GM23248 (cell line): ENCODE data around the gene PSMC3IP. TPM values are rescaled to one million over a fixed set of nuclear protein-coding genes. Genes with fewer than 3 reads are reported as not detected.

Experiments used
- DNase-seq: peaks from one replicate; pipeline ENCODE4 v3.0.0-alpha.2; 2015
- H2AFZ ChIP-seq: fragments of 200-600 bp; sonication (generic); 2 replicates; pipeline ENCODE4 v1.6.1; 2016; ENCODE audit warnings: antibody characterized with exemption
- H3F3A ChIP-seq: fragments of 200-600 bp; sonication (generic); 2 replicates; pipeline ENCODE4 v1.6.1; 2016; ENCODE audit warnings: mild to moderate bottlenecking, antibody characterized with exemption, mixed run types; ENCODE audit not compliant: insufficient read depth
- H3K27ac ChIP-seq: fragments of 200-600 bp; sonication (generic); 2 replicates; pipeline ENCODE4 v1.5.1; 2016; ENCODE audit warnings: mild to moderate bottlenecking
- H3K27me3 ChIP-seq: fragments of 200-600 bp; sonication (generic); replicated peaks from 2 replicates; pipeline ENCODE4 v1.6.1; 2016; ENCODE audit warnings: mild to moderate bottlenecking; ENCODE audit not compliant: insufficient read depth
- H3K36me3 ChIP-seq: fragments of 200-600 bp; sonication (generic); 2 replicates; pipeline ENCODE4 v1.6.1; 2016; ENCODE audit warnings: low read depth, mild to moderate bottlenecking
- H3K4me1 ChIP-seq: fragments of 200-600 bp; sonication (generic); 2 replicates; pipeline ENCODE4 v1.6.1; 2016; ENCODE audit warnings: mild to moderate bottlenecking; ENCODE audit not compliant: insufficient read depth
- H3K4me2 ChIP-seq: fragments of 200-600 bp; sonication (generic); one replicate; pipeline ENCODE4 v1.6.1; 2016; ENCODE audit warnings: mild to moderate bottlenecking; ENCODE audit not compliant: unreplicated experiment
- H3K4me3 ChIP-seq: fragments of 200-600 bp; sonication (generic); 2 replicates; pipeline ENCODE4 v1.5.1; 2016; ENCODE audit warnings: mild to moderate bottlenecking
- H3K79me2 ChIP-seq: fragments of 200-600 bp; sonication (generic); 2 replicates; pipeline ENCODE4 v1.6.1; 2016; ENCODE audit warnings: mild to moderate bottlenecking; ENCODE audit not compliant: insufficient read depth
- H3K9ac ChIP-seq: fragments of 200-600 bp; sonication (generic); 2 replicates; pipeline ENCODE4 v1.6.1; 2016; ENCODE audit warnings: mild to moderate bottlenecking
- H3K9me2 ChIP-seq: fragments of 200-600 bp; sonication (generic); 2 replicates; pipeline ENCODE4 v1.6.1; 2016; ENCODE audit warnings: mixed run types, mild to moderate bottlenecking, moderate library complexity; ENCODE audit not compliant: insufficient read depth
- H3K9me3 ChIP-seq: fragments of 200-600 bp; sonication (generic); one replicate; pipeline ENCODE4 v1.6.1; 2017; ENCODE audit warnings: low read depth
- H4K20me1 ChIP-seq: fragments of 200-600 bp; sonication (generic); 2 replicates; pipeline ENCODE4 v1.6.0; 2016; ENCODE audit not compliant: insufficient read depth
- EZH2 ChIP-seq: fragments of 200-600 bp; sonication (generic); IDR thresholded peaks from 2 replicates; pipeline ENCODE4 v1.6.1; 2018; ENCODE audit warnings: antibody characterized with exemption, mild to moderate bottlenecking; ENCODE audit not compliant: insufficient read depth, poor library complexity, severe bottlenecking
- EZH2phosphoT487 ChIP-seq: fragments of 200-600 bp; sonication (generic); IDR thresholded peaks from 2 replicates; pipeline ENCODE4 v1.6.1; 2018; ENCODE audit warnings: antibody characterized with exemption, moderate library complexity, mild to moderate bottlenecking, low read depth; ENCODE audit not compliant: insufficient read depth
- WGBS, 2 experiments: methylation state at CpG; one replicate each; pipeline ENCODE4 v1.1.6; 2015 to 2017; ENCODE audit warnings: low lambda C conversion rate in 2 of 2, low coverage in 1 of 2; ENCODE audit errors: missing lambda C conversion rate in 2 of 2; 5-methylcytosine and 5-hydroxymethylcytosine counted together
- in situ Hi-C: fragments of 300-500 bp; cut with MboI; formaldehyde crosslinking; loops from 2 replicates; pipeline ENCODE4 v1.15.0; 2020
- polyA plus RNA-seq: library from polyadenylated mRNA; unstranded; fragments of >200 nt; fragmentation: Nextera tagmentation; extraction: Ambion mirVana; gene quantifications from 2 replicates; pipeline ENCODE4 v1.2.1, GENCODE V29; 2016
- total RNA-seq: library from RNA; depleted of rRNA; stranded (reverse); fragments of >200 nt; shearing (Covaris generic); gene quantifications from 2 replicates; pipeline ENCODE4 v1.2.3, GENCODE V29; 2014

Gene PSMC3IP
- total and polyA plus RNA-seq, 2 experiments from 2014 or later: 8.9 to 12.0 TPM

DNA sequence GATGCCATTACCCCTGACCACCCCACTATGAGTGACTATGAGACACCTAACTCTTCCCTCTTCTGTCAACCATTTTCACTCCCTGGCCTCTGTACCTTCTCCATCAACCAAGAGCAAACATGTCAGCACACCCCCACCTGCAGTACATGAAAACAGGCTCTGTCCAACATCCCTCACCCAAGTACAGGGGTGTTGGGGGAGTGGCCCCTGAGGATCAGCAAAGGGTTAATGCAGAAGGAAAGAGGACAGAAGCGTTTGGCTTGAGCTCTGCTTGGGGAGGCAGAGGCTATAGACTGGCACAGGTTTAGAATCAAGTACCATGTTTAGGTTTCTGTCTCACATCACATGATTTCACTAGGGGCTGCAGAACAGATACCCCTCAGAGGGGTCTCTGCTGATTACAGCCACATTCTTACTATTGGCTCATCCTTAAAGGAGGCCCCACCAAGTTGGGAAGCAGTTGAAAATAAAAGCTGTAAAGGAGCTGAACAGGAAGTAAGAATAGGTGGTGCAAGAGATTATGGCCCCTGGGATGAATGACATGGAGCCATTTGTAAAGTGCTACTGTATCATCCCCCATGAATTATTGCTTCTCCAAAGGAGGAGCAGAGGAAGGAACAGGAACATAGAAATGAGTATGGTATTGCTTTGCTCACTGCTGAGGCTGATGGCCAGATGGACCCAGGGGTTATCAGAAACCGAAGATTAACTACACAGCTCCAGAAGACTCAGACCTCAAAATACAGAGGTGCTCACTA, 2.4 kb upstream of the PSMC3IP start:
- WGBS, 2 experiments: 51 to 53% methylated on average over 2 of the region's 2 CpGs
- in situ Hi-C loops: no loop called here
- Histone ChIP-seq H3K27ac (no peak overlapping the region), H3F3A (peaks cover 29% of the 10 kb centered on the region), H4K20me1 (no peaks in the 10 kb centered on the region), H3K9me3 (no peaks in the 10 kb centered on the region), H2AFZ (no peak overlapping the region), H3K4me3 (no peak overlapping the region), H3K79me2 (peaks cover 37% of the 10 kb centered on the region), H3K27me3 (no peaks in the 10 kb centered on the region), H3K36me3 (peaks cover 24% of the 10 kb centered on the region), H3K4me2 (no peak overlapping the region), H3K9ac (no peak overlapping the region), H3K4me1 (peaks cover 14% of the 10 kb centered on the region; the same call in 1 of the 2 replicates), H3K9me2 (no peaks in the 10 kb centered on the region)
- TF ChIP-seq EZH2phosphoT487 (no peak), EZH2 (no peak)
- DNase-seq: no peak

DNA sequence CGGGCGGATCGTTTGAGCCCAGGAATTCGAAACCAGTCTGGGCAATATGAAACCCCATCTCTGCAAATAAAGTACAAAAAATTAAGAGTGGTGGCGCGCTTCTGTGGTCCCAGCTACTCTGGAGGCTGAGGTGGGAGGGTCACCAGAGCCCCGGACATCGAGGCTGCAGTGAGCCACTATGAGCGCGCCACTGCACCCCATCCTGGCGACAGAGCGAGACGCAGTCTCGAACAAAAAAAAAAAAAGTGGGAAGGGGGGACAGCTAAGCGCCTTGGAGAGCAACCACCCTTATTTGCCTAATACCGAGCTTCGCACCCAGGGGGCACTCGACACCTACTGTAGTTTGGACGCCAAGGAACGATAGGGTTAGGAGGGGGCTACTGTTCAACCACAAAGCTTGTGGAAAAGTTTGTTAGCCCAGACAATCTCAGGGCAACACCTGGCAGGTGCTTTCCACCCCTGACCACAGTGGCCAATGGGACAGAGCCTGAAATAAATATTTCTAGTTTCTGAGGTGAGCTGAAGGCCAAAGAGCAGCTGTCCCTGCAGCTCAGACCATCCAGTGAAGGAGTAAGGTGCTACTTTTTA, 847 bp upstream of the PSMC3IP start:
- Histone ChIP-seq H3K9ac (peak overlapping the region; percentile 93), H2AFZ (peak overlapping the region; percentile 90), H3K4me3 (peak overlapping the region; percentile 95), H4K20me1 (no peaks in the 10 kb centered on the region), H3K4me2 (peak overlapping the region; percentile 97), H3F3A (peaks cover 43% of the 10 kb centered on the region), H3K4me1 (peaks cover 14% of the 10 kb centered on the region; the same call in 1 of the 2 replicates), H3K9me2 (no peaks in the 10 kb centered on the region), H3K79me2 (peaks cover 50% of the 10 kb centered on the region), H3K36me3 (peaks cover 17% of the 10 kb centered on the region), H3K27ac (peak overlapping the region; percentile 86), H3K27me3 (no peaks in the 10 kb centered on the region), H3K9me3 (no peaks in the 10 kb centered on the region)
- WGBS, 2 experiments: 1 to 2% methylated on average over 20 of the region's 20 CpGs
- DNase-seq: peak; percentile 82
- TF ChIP-seq EZH2: no peak
- in situ Hi-C loops: no loop called here

DNA sequence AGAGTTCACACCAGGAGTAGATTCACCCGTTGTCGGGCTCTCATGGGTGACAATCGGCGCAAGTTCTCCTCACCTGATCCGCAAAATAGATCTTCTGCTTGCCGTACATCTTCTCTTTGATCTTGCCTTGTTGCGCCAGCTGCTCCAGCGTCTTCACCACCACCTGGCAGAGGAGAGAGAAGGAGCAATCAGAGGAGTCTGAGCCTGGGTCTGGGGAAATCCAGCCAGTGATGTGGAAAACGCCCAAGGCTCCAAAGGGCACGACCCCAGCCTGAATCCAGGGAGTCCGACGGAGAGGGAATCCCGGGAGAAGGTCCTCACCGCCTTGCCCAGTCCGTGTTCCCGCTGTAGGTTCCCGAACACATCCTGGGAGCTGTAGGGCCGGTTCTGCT, 393 bp downstream of the PSMC3IP start:
- H3K9ac ChIP-seq: peak overlapping the region; percentile 93
- H3K4me1 ChIP-seq: peaks cover 14% of the 10 kb centered on the region; the same call in 1 of the 2 replicates
- peaks cover 16% of the 10 kb centered on the region for H3K36me3 ChIP-seq
- in situ Hi-C loops: no loop called here
- WGBS, 2 experiments: 1 to 2% methylated on average over 18 of the region's 18 CpGs
- H3K9me2 ChIP-seq: no peaks in the 10 kb centered on the region
- peak overlapping the region; percentile 34 for H3K27ac ChIP-seq
- no peak for DNase-seq
- H3K9me3 ChIP-seq: no peaks in the 10 kb centered on the region
- peaks cover 61% of the 10 kb centered on the region for H3K79me2 ChIP-seq
- H4K20me1 ChIP-seq: no peaks in the 10 kb centered on the region
- H3K4me3 ChIP-seq: peak overlapping the region; percentile 95
- H3K27me3 ChIP-seq: no peaks in the 10 kb centered on the region
- H2AFZ ChIP-seq: peak overlapping the region; percentile 35; the same call in 1 of the 2 replicates
- peaks cover 51% of the 10 kb centered on the region for H3F3A ChIP-seq
- TF ChIP-seq EZH2: no peak
- no peak for TF ChIP-seq EZH2phosphoT487
- peak overlapping the region; percentile 97 for H3K4me2 ChIP-seq

DNA sequence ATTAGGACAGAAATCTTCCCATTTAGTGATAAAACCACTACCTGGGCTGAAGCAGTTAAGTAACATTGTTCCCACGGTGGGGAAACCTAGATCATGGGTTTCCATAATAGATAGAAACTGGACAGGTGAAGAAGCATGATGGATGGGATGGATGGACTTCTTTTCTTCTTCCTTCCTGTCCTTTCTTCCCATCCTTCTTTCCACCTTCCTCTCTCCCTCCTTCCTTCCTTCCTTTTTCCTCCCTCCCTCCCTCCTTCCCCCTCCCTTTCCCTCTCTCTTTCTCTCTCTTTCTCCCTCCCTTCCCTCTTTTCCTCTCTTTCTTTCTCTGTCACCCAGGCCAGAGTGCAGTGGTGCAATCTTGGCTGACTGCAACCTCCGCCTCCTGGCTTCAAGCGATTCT, 3.1 kb downstream of the PSMC3IP start:
- Histone ChIP-seq H2AFZ (no peak overlapping the region), H3K9ac (no peak overlapping the region), H3K27ac (no peak overlapping the region), H3K36me3 (peaks cover 35% of the 10 kb centered on the region), H3K27me3 (no peaks in the 10 kb centered on the region), H3K79me2 (peaks cover 79% of the 10 kb centered on the region), H3K9me2 (no peaks in the 10 kb centered on the region), H3K4me1 (peaks cover 14% of the 10 kb centered on the region; the same call in 1 of the 2 replicates), H3K9me3 (no peaks in the 10 kb centered on the region), H3F3A (peaks cover 58% of the 10 kb centered on the region), H3K4me2 (no peak overlapping the region), H3K4me3 (no peak overlapping the region), H4K20me1 (no peaks in the 10 kb centered on the region)
- no peak for DNase-seq
- TF ChIP-seq EZH2: no peak
- TF ChIP-seq EZH2phosphoT487: no peak
- 78 to 92% methylated on average over 3 of the region's 3 CpGs for WGBS, 2 experiments
- in situ Hi-C loops: no loop called here
